GM18907 (cell line): ENCODE measurements around the gene MIER2.

Source experiments
- ATAC-seq: cut with Tn5 transposase; IDR thresholded peaks from one replicate; pipeline ENCODE4 v1.9.1; 2021; ENCODE audit warnings: mild to moderate bottlenecking, moderate library complexity; ENCODE audit not compliant: unreplicated experiment

MIER2 gene

GRCh38 chr19:310781-311496 lies 33.7 kb downstream of the MIER2 start:
- ATAC-seq: no peak

GRCh38 chr19:310141-310651 lies 34.4 kb downstream of the MIER2 start:
- ATAC-seq: no peak

- no peak for ATAC-seq
Measured at GRCh38 chr19:309206-309565, 35.4 kb downstream of the MIER2 start.

GRCh38 chr19:308471-309205 lies 36.0 kb downstream of the MIER2 start:
- ATAC-seq: no peak

- ATAC-seq: no peak
Measured at GRCh38 chr19:307793-308420, 36.7 kb downstream of the MIER2 start.

- ATAC-seq: no peak
Measured at GRCh38 chr19:307111-307531, 37.5 kb downstream of the MIER2 start.

GRCh38 chr19:306151-306900 lies 38.3 kb downstream of the MIER2 start:
- ATAC-seq: no peak

GRCh38 chr19:305240-306150 lies 39.1 kb downstream of the MIER2 start:
- ATAC-seq: no peak

GRCh38 chr19:296476-297225 lies 47.9 kb downstream of the MIER2 start:
- ATAC-seq: no peak

- no peak for ATAC-seq
Measured at GRCh38 chr19:295687-296370, 48.8 kb downstream of the MIER2 start.

- ATAC-seq: no peak
Measured at GRCh38 chr19:294946-295686, 49.5 kb downstream of the MIER2 start.

- no peak for ATAC-seq
Measured at GRCh38 chr19:294341-294945, 50.2 kb downstream of the MIER2 start.

- ATAC-seq: no peak
Measured at GRCh38 chr19:293436-294110, 51.0 kb downstream of the MIER2 start.

- no peak for ATAC-seq
Measured at GRCh38 chr19:292951-293350, 51.6 kb downstream of the MIER2 start.

- no peak for ATAC-seq
Measured at GRCh38 chr19:292281-292884, 52.2 kb downstream of the MIER2 start.

GRCh38 chr19:291561-292280 lies 52.9 kb downstream of the MIER2 start:
- ATAC-seq: no peak
